GM12892 (cell line): ENCODE data around the gene PRSS27.
"Not testable (repeated sequence)": the region's sequence is repeated elsewhere in the genome, so short reads cannot be mapped to it uniquely, and the experiment has no call there.

Experiments
- DNase-seq: peaks from one replicate; pipeline ENCODE4 v3.0.0; 2011; ENCODE audit not compliant: insufficient read length
- FAIRE-seq: peaks from 2 replicates; lab custom pipeline; 2011; peaks lifted over from hg19 to GRCh38; lab: Jason Lieb, UNC
- POLR2A ChIP-seq: IDR thresholded peaks from 2 replicates; pipeline ENCODE4 v1.6.1; 2011; ENCODE audit warnings: low read depth, low read length, control low read depth
- POLR2AphosphoS5 ChIP-seq: IDR thresholded peaks from 2 replicates; pipeline ENCODE4 v1.6.1; 2011; ENCODE audit warnings: low read depth, low read length, control low read depth
- TAF1 ChIP-seq: IDR thresholded peaks from 2 replicates; pipeline ENCODE4 v1.6.1; 2011; ENCODE audit warnings: low read depth, mild to moderate bottlenecking, control low read depth, low read length, borderline replicate concordance

The PRSS27 gene

DNA sequence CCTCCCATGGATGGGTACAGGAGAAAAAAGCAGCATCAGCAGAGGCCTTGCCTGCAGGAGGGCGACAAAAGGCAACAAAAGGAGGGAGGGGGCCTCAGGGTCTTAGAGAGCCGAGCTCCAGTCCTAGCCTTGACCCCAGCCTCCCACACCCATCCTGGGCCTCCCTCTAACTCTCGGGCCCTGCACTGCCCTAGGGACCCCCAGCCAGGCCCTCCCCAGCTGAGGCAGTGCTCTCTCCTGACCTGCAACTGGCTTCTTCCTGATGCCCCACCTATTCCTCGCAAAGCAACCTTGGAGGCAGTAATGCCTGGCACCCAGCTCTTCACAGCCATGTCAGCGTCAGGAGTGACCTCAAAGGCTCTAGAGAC lies 17.2 kb upstream of the PRSS27 start:
- FAIRE-seq (no peak), DNase-seq (no peak)
- TF ChIP-seq TAF1 (no peak), POLR2AphosphoS5 (no peak), POLR2A (no peak)

DNA sequence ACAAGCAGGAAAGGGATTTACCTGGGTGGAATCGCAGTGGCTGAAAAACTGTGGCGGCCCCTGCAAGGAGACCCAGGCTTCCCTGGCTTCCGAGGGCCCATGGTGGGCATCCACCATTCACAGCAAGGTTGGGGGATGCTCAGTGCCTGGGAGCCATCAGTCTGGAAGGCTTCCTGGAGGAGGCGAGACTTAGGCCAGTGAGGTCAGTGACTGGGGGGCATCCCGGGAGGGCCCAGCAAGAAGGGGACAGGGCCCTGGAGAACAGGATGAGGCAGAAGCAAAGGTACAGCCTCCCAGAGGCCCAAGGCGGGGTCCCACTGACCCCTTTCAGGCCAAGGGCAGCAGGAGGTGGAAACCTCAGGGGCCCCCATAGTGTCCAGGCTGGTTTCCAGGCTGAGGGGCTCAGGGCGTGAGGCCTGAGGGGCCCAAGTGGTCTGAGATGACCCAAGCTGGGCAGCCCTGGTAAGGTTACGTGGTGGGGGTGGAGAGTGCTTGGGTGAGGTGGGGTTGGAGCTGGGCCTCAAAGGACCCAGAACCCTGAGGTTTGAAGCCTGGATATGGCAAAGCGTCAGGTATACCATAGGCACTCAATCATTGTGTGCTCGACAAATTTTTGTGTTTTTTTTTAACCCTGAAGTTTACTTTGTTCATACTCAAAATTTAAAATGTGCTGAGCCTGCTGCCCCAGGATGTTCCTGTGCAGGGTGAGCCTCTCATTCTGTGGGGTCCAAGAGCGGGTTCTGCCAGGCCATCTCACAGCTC lies 16.6 kb upstream of the PRSS27 start:
- DNase-seq (no peak), FAIRE-seq (no peak)
- TF ChIP-seq POLR2A (no peak), POLR2AphosphoS5 (no peak), TAF1 (no peak)

DNA sequence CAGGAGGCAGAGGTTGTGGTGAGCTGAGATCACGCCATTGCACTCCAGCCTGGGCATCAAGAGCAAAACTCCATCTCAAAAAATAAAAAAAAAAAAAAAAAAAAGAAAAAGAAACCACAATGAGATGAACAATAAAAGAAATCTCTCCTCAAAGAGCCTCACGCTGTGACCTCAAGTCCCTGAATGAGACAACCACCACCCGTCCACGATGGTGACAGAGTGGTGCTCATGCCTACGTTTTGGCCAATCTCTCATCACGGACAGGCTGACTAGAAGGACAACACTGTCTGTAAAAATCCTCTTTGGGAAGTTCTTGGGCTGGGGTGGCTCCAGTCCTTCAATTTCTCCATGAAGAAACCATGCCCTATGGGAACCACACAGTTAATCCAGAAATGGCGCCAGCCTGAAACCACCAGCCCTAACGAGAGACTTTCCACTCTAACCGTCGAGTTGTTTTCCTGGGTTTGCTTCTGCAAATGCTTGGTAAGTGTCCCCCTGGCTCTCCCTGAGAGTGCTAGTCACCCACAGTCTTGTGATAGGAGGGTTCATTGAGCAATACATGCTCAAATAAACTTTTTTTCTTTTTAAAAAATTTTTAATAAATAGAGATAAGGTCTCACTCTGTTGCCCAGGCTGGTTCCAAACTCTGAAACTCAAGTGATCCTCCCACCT lies 15.0 kb upstream of the PRSS27 start:
- FAIRE-seq (no peak), DNase-seq (no peak)
- TF ChIP-seq POLR2A (no peak), TAF1 (no peak), POLR2AphosphoS5 (no peak)

DNA sequence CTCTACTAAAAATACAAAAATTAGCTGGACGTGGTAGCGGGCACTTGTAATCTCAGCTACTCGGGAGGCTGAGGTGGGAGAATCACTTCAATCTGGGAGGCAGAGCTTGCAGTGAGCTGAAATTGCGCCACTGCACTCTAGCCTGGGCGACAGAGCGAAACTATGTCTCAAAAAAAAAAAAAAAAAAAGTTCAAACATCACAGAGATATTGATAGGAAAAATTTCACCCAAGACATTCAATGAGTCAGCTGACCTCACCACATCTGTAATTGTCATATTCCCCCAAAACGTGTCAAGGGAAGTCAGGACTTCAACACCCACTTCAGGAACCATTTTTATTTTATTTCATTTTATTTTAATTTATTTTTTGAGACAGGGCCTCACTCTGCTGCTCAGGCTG lies 8.0 kb upstream of the PRSS27 start:
- FAIRE-seq (no peak), DNase-seq (no peak)
- no peak for TF ChIP-seq POLR2A
- no peak for TF ChIP-seq POLR2AphosphoS5
- no peak for TF ChIP-seq TAF1

DNA sequence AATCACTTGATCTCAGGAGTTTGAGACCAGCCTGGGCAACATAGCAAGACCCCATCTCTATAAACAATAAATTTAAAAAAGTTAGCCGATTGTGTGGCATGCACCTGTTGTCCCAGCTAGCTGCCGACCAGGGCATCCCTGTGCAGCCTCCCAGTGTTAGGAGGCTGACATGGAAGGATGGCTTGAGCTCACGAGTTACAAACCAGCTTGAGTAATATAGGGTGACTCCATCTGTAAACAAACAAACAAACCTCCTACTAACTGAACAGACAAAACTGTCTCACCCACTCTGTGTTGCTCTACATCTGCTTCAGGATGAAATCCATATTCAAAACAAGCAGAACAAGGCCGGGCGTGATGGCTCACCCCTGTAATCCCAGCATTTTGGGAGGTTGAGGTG lies 6.9 kb upstream of the PRSS27 start:
- no peak for FAIRE-seq
- DNase-seq = no peak

DNA sequence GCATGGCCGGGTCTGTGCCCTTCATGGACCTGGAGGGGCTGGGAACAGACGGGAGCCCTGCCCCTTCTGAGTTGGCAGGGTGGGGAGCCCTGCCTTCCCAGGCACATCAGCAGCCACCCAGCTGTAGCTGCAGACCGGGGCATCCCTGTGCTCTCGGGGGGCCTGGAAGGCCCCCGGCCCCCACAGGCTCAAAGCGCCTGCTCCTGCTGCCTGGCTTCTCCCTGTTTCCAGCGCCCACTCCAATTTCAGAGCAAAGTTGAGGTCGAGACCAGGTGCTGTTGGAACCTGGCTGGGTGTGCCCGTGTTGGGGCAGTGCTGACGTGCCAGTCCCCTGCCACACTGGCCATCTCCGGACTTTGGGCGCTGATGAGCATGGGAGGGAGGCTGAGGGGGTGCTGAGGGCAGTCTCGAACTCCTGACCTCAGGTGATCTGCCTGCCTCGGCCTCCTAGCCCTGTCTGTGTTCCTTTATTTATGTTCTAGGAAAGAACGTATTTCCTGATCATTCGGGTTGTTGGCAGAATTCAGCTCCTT lies 4.9 kb upstream of the PRSS27 start:
- FAIRE-seq (no peak), DNase-seq (no peak)
- TF ChIP-seq POLR2AphosphoS5 (no peak), POLR2A (no peak), TAF1 (no peak)

More for the DNA sequence above, 6.9 kb upstream of the PRSS27 start:
- TF ChIP-seq TAF1 (no peak), POLR2A (no peak), POLR2AphosphoS5 (no peak)

DNA sequence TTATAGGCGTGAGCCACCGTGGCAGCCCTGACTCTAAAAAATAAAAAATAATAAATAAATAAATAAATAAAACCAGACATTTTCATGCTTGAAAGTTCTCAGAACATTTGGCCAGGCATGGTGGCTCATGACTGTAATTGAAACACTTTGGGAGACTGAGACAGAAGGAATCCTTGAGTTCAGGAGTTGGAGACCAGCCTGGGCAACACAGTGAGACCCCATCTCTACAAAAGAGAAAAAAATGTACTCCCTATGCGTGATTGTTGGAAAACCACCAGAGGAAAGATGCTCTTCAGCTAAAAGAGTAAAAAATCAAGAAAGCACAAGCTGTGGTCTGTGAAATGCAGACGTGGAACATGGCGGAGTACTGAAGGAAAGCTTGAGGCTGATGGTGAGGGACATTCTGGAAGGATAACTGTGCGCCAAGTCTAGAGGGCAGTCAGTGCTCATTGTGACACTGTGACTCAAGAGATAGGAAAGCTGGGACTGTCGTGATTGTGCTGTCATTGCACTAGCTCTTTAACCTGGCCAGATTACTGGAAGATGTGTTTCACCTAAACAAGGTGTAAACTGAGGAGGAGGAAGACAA lies 4.2 kb upstream of the PRSS27 start:
- TF ChIP-seq POLR2AphosphoS5 (no peak), POLR2A (no peak), TAF1 (no peak)
- DNase-seq = no peak
- no peak for FAIRE-seq

DNA sequence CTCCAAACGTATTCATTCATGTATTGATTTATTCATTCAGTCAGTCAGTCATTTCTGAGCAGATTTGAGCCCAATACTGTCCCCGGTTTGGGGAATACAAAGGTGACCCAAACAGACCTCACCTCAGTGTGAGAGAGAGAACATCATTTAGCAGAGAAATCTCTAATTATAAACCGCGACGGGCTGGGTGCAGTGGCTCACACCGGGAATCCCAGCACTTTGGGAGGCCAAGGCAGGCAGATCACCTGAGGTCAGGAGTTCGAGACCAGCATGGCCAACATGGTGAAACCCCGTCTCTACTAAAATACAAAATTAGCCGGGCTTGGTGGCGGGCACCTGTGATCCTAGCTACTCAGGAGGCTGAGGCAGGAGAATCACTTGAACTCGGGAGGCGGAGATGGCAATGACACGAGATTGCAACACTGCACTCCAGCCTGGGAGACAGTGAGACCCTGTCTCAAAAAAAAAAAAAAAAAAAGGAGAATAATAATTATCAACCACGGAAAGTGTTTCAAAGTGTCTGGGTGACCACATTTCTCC lies 1.7 kb upstream of the PRSS27 start:
- not testable (repeated sequence) for FAIRE-seq, DNase-seq

DNA sequence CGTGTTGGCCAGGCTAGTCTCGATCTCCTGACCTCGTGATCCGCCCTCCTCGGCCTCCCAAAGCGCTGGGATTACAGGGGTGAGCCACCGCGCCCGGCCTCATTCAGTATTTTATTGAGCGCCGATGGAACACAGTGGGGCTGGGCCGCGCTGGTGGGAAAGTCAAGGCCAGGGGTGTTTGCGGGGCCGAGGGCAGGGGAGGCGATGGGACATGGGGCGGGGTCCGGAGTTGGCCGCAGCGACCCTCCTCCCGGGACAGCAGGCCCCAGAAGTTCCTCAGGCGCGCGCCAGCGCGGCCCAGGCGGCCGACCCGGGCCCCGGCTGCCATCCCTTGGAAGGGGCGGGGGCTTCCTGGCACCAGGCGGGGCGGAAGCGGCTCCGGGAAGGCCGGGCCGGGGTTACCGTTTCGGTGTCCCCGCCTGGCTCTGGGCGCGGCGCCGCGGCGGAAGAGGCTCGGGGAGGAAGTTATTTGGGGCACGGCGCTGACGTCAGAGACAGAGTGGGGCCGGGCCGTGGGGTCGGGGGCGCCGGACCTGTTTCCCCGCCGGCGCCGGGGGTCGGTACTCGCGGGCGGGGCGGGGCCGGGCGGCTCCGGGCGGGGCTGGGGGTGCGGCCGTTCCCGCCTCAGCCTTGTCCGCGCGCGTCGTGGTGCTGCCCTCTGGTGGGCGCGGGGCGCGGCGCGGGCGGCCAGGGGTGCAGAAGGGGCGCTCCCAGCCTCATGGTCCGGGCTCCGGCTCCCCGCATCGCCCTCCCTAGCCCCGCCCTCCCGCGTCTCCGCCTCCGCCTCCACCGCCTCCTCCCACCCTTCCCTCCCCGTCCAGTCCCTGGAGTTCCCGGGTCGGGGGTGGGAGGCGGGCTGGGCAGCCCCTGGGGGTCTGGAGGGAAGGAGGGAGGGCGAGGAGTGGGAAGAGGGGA lies 952 bp upstream of the PRSS27 start:
- FAIRE-seq (peak; percentile 90), DNase-seq (peak; percentile 94)
- TF ChIP-seq TAF1 (no peak), POLR2A (peak; percentile 62; the same call in 1 of the 2 replicates), POLR2AphosphoS5 (no peak)

DNA sequence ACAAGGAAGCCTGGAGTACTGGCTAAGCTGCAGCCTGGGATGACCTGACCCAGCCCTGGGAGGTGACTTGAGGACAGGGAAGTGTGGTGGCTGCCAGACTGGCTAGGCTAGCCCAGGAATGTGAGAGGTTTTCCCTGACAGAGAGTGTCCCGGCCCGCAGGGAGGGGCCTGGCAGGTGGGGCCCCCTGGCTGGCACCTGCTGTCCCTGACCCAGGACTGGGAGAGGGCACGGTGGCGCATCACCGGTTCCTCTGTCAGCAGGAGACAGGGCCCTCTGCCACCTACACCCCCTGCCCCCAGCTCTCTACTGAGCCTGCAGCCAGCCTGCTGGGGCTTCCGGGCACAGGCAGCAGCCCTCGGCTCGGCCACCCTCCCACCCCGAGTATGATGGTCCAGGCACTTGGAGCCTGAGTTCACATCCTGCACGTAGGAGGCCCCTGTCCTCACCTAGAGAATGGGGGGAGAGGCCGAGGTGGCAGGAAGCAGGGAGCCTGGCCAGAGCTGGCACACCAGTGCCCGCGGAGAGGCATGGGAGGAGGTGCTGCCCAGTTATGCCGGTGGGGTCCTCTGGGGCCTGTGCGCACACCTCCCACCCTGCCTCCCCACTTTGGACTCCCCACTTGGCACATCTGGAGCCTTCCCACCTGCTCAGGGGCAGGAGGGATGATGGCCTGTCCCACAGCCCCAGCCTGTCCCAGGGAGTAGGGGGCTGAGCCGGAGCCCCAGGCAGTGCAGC lies 528 bp downstream of the PRSS27 start:
- TF ChIP-seq TAF1 (no peak), POLR2A (no peak), POLR2AphosphoS5 (no peak)
- no peak for DNase-seq
- no peak for FAIRE-seq
